Measurements from ENCODE around the gene PARP9. TPM values are rescaled to one million over a fixed set of nuclear protein-coding genes. Genes with fewer than 3 reads are reported as not detected.
A peak's percentile ranks its signal among the peaks of the same experiment; 100 is the strongest.

Gene PARP9
- total RNA-seq, 6 experiments from 2014 or later, result 5.2 to 11.0 (median 9.7) TPM

DNA sequence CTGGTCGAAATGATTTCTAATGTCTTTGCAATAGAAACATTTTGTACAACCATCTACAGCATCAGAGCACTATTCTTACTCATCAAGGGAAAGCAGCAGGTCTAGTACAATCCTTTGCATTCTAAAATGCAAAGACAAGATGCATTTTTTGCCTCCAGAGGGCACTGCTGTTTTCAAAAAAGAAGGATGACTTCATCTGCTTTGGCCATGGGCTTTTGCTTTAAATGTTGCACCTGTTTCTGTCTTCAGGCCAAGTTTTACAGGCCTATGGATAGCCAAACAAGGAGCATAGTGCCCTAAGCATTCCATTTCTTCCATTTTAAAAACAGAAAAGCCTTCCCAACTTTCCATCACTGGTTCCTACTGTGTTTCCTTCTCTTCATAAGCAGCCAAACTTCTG lies 3.4 kb downstream of the PARP9 start:
- TF ChIP-seq, protein P1, sequence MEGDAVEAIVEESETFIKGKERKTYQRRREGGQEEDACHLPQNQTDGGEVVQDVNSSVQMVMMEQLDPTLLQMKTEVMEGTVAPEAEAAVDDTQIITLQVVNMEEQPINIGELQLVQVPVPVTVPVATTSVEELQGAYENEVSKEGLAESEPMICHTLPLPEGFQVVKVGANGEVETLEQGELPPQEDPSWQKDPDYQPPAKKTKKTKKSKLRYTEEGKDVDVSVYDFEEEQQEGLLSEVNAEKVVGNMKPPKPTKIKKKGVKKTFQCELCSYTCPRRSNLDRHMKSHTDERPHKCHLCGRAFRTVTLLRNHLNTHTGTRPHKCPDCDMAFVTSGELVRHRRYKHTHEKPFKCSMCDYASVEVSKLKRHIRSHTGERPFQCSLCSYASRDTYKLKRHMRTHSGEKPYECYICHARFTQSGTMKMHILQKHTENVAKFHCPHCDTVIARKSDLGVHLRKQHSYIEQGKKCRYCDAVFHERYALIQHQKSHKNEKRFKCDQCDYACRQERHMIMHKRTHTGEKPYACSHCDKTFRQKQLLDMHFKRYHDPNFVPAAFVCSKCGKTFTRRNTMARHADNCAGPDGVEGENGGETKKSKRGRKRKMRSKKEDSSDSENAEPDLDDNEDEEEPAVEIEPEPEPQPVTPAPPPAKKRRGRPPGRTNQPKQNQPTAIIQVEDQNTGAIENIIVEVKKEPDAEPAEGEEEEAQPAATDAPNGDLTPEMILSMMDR (IDR thresholded peaks at IDR 0.05), result peak; percentile 81
- DNase-seq, result peak; percentile 67
- no peak overlapping the region for H3K27ac Mint-ChIP-seq
- no peaks in the 10 kb centered on the region for H3K9me3 Mint-ChIP-seq
- H3K4me3 Mint-ChIP-seq, result no peak overlapping the region
- no peaks in the 10 kb centered on the region for H3K27me3 Mint-ChIP-seq (ENCODE audit: insufficient read depth)
- H3K36me3 Mint-ChIP-seq (ENCODE audit: low read depth), result no peaks in the 10 kb centered on the region; the same call in 1 of the 2 replicates
- H3K4me1 Mint-ChIP-seq (ENCODE audit: low read depth), result peaks cover 25% of the 10 kb centered on the region

GRCh38 chr3:122559906-122560305 lies 4.2 kb downstream of the PARP9 start:
- Mint-ChIP-seq H3K9me3 (no peaks in the 10 kb centered on the region), H3K36me3 (ENCODE audit: low read depth) (no peaks in the 10 kb centered on the region), H3K27ac (no peak overlapping the region), H3K27me3 (ENCODE audit: insufficient read depth) (no peaks in the 10 kb centered on the region), H3K4me3 (no peak overlapping the region), H3K4me1 (ENCODE audit: low read depth) (peaks cover 29% of the 10 kb centered on the region)
- TF ChIP-seq, protein P1 (IDR thresholded peaks at IDR 0.05), result no peak
- no peak for DNase-seq

DNA sequence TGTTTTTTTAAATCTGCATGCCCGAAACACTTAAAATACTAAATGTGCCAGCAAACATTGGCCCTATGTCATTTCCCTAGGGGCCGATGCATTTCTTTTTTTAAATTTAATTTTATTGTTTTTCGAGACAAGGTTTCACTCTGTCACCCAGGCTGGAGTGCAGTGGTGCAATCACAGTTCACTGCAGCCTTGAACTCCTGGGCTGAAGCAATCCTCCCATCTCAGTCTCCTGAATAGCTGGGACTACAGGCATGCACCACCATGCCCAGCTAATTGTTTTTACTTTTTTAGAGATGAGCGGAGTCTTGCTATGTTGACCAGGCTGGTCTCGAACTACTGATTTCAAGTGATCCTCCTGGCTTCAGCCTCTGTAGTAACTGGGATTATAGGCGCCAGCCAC lies 5.5 kb downstream of the PARP9 start:
- TF ChIP-seq, protein P1 (IDR thresholded peaks at IDR 0.05), result no peak
- Mint-ChIP-seq H3K4me1 (ENCODE audit: low read depth) (peaks cover 22% of the 10 kb centered on the region), H3K4me3 (no peak overlapping the region), H3K36me3 (ENCODE audit: low read depth) (no peaks in the 10 kb centered on the region), H3K9me3 (no peaks in the 10 kb centered on the region), H3K27ac (no peak overlapping the region), H3K27me3 (ENCODE audit: insufficient read depth) (no peaks in the 10 kb centered on the region)
- DNase-seq, result no peak

DNA sequence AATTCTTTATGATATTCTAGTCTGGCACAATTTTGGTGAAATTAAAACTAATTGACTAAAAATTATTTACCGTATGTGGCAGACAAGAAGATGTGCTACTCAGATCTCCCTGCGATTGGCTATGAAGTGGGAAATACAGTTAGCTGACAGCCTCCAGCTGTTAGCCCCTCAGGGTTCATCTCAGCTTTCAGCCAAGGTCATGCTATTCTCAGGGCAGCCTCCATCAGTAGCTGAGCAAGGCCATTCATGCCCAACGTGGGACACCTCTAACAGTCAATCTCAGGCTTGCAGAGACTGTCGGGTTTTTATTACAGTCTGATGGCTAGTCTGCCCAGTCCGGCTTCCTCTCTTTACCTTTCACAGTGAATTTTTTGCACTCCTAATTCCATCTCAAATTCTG lies 6.7 kb downstream of the PARP9 start:
- no peaks in the 10 kb centered on the region for H3K36me3 Mint-ChIP-seq (ENCODE audit: low read depth)
- TF ChIP-seq, protein P1 (IDR thresholded peaks at IDR 0.05), result no peak
- H3K27ac Mint-ChIP-seq, result no peak overlapping the region
- H3K4me3 Mint-ChIP-seq, result no peak overlapping the region
- no peaks in the 10 kb centered on the region for H3K27me3 Mint-ChIP-seq (ENCODE audit: insufficient read depth)
- H3K4me1 Mint-ChIP-seq (ENCODE audit: low read depth), result peaks cover 10% of the 10 kb centered on the region
- H3K9me3 Mint-ChIP-seq, result no peaks in the 10 kb centered on the region
- DNase-seq, result no peak

DNA sequence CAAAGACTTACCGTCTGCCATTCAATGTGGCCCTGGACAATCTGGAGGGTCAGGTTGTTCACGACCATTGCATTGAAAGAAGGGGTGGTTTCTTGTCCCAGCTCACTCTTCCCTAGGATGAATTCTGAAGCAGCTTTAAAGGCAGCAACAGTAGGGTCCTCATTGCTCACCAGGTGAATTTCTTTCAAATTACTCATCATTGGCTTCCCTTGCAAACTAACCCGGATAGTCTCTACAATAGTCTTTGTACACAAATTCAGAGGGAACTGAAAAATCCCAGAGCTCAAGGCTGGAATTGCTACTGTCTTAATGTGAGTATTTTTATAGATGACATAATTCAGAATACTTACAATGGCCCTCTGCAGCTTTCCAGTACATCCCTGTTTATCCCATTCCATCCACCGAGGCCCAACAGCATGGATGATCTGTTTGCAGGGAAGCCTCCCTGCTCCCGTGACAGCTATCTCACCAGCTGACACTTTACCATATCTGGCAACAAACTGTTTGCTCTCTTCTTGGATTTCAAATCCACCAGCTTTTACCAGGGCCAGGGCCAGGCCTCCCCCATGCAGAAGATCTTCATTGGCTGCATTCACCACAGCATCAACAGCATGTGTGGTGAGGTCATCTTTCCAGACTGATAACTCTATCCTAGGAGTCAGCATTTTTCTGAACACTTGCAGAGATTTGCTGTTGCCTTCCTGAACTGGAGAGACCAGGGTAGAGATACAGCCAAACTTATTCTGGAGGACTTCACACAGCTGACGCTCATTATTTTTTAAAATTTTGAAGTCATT lies 8.6 kb downstream of the PARP9 start:
- Mint-ChIP-seq H3K36me3 (ENCODE audit: low read depth) (no peaks in the 10 kb centered on the region), H3K4me3 (no peak overlapping the region), H3K27ac (no peak overlapping the region), H3K9me3 (no peaks in the 10 kb centered on the region), H3K4me1 (ENCODE audit: low read depth) (peaks cover 10% of the 10 kb centered on the region), H3K27me3 (ENCODE audit: insufficient read depth) (no peaks in the 10 kb centered on the region)
- TF ChIP-seq, protein P1 (IDR thresholded peaks at IDR 0.05), result no peak
- DNase-seq, result no peak

Data from HFFc6 (cell line).